Calu3 (cell line): ENCODE results near the gene NR4A3. TPM values are rescaled to one million over a fixed set of nuclear protein-coding genes. Genes with fewer than 3 reads are reported as not detected.

Experiments
- BruUV-seq: library from RNA; stranded (reverse); fragments of 400-500 nt; replicated peaks from 2 replicates; lab custom pipeline; 2021; lab: Mats Ljungman, UMichigan
- CTCF ChIA-PET: fragments of 300-600 bp; sonication (Branson Sonifier 250); formaldehyde crosslinking; loops from one replicate; lab custom pipeline; 2022; ENCODE audit warnings: antibody characterized with exemption; lab: Charles Lee
- DNase-seq: peaks from one replicate; pipeline ENCODE4 v3.0.0; 2022
- H3K27ac Mint-ChIP-seq: one replicate; pipeline ENCODE4 v1.8.0; 2022; ENCODE audit warnings: mixed read lengths; ENCODE audit not compliant: unreplicated experiment
- H3K27me3 Mint-ChIP-seq: one replicate; pipeline ENCODE4 v1.8.0; 2022; ENCODE audit warnings: mixed read lengths; ENCODE audit not compliant: unreplicated experiment
- H3K36me3 Mint-ChIP-seq: one replicate; pipeline ENCODE4 v1.8.0; 2022; ENCODE audit warnings: mild to moderate bottlenecking, moderate library complexity, mixed read lengths; ENCODE audit not compliant: insufficient read depth, unreplicated experiment
- H3K4me1 Mint-ChIP-seq: one replicate; pipeline ENCODE4 v1.8.0; 2022; ENCODE audit warnings: mild to moderate bottlenecking, low read depth, mixed read lengths; ENCODE audit not compliant: unreplicated experiment
- H3K4me3 Mint-ChIP-seq: one replicate; pipeline ENCODE4 v1.8.0; 2022; ENCODE audit warnings: mild to moderate bottlenecking, low read depth, moderate library complexity, mixed read lengths; ENCODE audit not compliant: unreplicated experiment
- H3K9me3 Mint-ChIP-seq: one replicate; pipeline ENCODE4 v1.8.0; 2022; ENCODE audit warnings: low read depth, mixed read lengths; ENCODE audit not compliant: unreplicated experiment
- intact Hi-C: fragments of 100-400 bp; cut with micrococcal nuclease; formaldehyde crosslinking; loops from one replicate; pipeline ENCODE4 v1.10.0; 2022; ENCODE audit not compliant: unreplicated experiment
- total RNA-seq: library from RNA; stranded (reverse); gene quantifications from 2 replicates; pipeline ENCODE4 v1.2.3, GENCODE V29; 2022
- TF ChIP-seq, protein P1 (sequence below): fragments of 200-600 bp; IDR thresholded peaks from one replicate; pipeline ENCODE4 v1.8.0; 2022; ENCODE audit warnings: antibody characterized with exemption; ENCODE audit not compliant: unreplicated experiment

Gene NR4A3
- total RNA-seq, 1 experiment from 2014 or later: 0.21 TPM

DNA sequence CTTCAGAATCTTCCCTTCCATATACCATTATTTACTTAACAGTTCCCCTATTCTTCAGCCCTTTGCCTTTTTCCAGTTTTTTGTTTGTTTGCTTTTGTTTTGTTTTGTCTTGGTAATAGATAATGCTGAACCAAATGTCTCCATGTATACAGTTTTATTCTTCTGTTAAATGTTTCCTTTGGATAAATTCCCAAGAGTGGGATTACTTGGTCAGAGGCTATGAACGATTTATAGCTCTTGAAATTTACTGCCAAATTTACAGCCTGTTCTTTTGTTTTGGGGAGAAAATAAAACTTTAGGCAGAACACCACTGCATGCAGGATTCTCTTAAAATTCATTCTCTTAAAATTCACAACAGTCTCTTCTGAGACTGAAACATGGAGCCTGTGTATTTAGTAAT is 38.6 kb downstream of the NR4A3 start:
- Mint-ChIP-seq H3K4me1 (no peaks in the 10 kb centered on the region), H3K9me3 (no peaks in the 10 kb centered on the region), H3K4me3 (no peak overlapping the region), H3K27me3 (no peaks in the 10 kb centered on the region), H3K27ac (no peak overlapping the region), H3K36me3 (no peaks in the 10 kb centered on the region)
- TF ChIP-seq, protein P1, sequence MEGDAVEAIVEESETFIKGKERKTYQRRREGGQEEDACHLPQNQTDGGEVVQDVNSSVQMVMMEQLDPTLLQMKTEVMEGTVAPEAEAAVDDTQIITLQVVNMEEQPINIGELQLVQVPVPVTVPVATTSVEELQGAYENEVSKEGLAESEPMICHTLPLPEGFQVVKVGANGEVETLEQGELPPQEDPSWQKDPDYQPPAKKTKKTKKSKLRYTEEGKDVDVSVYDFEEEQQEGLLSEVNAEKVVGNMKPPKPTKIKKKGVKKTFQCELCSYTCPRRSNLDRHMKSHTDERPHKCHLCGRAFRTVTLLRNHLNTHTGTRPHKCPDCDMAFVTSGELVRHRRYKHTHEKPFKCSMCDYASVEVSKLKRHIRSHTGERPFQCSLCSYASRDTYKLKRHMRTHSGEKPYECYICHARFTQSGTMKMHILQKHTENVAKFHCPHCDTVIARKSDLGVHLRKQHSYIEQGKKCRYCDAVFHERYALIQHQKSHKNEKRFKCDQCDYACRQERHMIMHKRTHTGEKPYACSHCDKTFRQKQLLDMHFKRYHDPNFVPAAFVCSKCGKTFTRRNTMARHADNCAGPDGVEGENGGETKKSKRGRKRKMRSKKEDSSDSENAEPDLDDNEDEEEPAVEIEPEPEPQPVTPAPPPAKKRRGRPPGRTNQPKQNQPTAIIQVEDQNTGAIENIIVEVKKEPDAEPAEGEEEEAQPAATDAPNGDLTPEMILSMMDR: no peak
- BruUV-seq: no TSS peak
- intact Hi-C loops: no loop called here
- CTCF ChIA-PET: interaction anchor here (0.8 kb wide), 1 partner anchor 41 kb away, joined by 3 read pairs; no protein-coding TSS in a partner anchor
- no peak for DNase-seq

DNA sequence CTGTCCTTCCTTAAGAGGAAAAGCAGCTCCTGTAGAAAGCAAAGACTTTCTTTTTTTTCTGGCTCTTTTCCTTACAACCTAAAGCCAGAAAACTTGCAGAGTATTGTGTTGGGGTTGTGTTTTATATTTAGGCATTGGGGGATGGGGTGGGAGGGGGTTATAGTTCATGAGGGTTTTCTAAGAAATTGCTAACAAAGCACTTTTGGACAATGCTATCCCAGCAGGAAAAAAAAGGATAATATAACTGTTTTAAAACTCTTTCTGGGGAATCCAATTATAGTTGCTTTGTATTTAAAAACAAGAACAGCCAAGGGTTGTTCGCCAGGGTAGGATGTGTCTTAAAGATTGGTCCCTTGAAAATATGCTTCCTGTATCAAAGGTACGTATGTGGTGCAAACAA is 42.3 kb downstream of the NR4A3 start:
- no peaks in the 10 kb centered on the region for H3K4me1 Mint-ChIP-seq
- intact Hi-C loops: no loop called here
- CTCF ChIA-PET: interaction anchor here (0.7 to 0.8 kb wide), 2 partner anchors 19 to 816 kb away, joined by 3 to 9 read pairs; no protein-coding TSS in a partner anchor
- no peak for DNase-seq
- no peak overlapping the region for H3K4me3 Mint-ChIP-seq
- no peak overlapping the region for H3K27ac Mint-ChIP-seq
- TF ChIP-seq, protein P1: no peak
- no TSS peak for BruUV-seq
- no peaks in the 10 kb centered on the region for H3K36me3 Mint-ChIP-seq
- H3K9me3 Mint-ChIP-seq: no peaks in the 10 kb centered on the region
- no peaks in the 10 kb centered on the region for H3K27me3 Mint-ChIP-seq

DNA sequence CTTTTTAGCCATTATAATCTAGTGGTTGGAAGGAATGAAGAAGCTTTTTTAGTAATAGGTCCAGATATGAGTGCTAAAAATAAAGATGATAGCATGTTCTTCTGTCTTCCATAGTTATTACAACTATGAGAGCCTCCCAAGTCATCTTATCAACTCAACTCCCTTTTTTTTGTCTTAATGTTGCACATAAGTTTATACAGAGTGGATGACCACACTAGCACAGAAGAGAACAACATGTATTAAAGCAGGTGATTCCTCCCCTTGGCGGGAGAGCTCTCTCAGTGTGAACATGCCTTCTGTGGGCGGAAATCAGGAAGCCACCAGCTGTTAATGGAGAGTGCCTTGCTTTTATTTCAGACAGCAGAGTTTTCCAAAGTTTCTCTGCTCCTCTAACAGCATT is 44.7 kb downstream of the NR4A3 start:
- no peaks in the 10 kb centered on the region for H3K9me3 Mint-ChIP-seq
- H3K27ac Mint-ChIP-seq: no peak overlapping the region
- BruUV-seq: no TSS peak
- intact Hi-C loops: no loop called here
- no peaks in the 10 kb centered on the region for H3K27me3 Mint-ChIP-seq
- DNase-seq: no peak
- no peak overlapping the region for H3K4me3 Mint-ChIP-seq
- H3K36me3 Mint-ChIP-seq: no peaks in the 10 kb centered on the region
- no peaks in the 10 kb centered on the region for H3K4me1 Mint-ChIP-seq
- TF ChIP-seq, protein P1: no peak
- CTCF ChIA-PET: no interaction called here

DNA sequence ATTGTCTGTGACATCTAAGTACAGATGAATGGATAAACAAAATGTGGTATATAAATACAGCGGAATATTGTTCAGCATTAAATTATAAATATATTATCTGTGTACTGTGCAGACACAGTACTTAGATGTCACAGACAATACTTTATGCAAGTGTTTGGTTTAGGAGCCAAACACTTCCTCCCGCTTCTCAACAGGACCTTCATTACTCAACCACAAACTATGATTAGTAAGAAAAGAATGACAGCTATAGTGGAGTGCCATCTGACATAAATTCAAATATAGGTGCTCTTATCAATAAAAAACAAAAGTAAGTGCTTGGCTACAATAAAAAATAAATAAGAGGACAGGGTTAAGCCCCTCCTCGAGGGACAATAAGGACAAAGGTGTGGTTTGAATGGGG is 45.9 kb downstream of the NR4A3 start:
- CTCF ChIA-PET: no interaction called here
- Mint-ChIP-seq H3K4me3 (no peak overlapping the region), H3K9me3 (no peaks in the 10 kb centered on the region), H3K27me3 (no peaks in the 10 kb centered on the region), H3K27ac (no peak overlapping the region), H3K4me1 (no peaks in the 10 kb centered on the region), H3K36me3 (no peaks in the 10 kb centered on the region)
- TF ChIP-seq, protein P1: no peak
- no peak for DNase-seq
- intact Hi-C loops: no loop called here
- no TSS peak for BruUV-seq
